ENCODE data around the gene NUDT16L1.
"Not testable (repeated sequence)": the region's sequence is repeated elsewhere in the genome, so short reads cannot be mapped to it uniquely, and the experiment has no call there.

NUDT16L1 gene

DNA sequence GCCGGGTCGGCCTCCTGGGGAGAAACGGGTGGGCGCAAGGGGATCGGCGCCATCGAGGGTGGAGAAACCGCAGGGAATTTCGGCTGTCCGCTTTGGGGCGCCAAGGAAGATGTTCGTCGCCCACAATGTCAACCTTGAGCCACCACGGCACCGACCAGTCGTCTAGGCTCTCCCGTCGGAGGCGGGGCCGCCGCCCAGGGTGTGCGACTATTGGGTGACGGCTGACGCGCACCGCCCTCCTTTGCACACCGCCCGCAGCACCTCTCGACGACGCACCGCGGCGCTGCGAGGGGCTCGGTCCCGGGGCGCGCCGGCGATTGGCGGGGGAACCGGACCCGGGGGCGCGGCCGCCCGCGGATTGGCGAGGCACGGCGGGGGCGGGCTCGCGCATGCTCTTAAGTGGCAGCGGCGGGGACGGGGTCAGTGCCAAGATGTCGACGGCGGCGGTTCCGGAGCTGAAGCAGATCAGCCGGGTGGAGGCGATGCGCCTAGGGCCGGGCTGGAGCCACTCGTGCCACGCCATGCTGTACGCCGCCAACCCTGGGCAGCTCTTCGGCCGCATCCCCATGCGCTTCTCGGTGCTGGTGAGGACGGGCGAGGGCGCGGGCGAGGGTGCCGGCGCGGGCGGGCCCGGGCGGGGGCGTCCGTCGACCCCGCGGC lies at the start of gene NUDT16L1:
Gene NUDT16L1 (plus strand): TSS at position 267 of the 660 bp plus-strand sequence. CDS start 165 bp downstream, at position 432.
- peak; percentile 97 for DNase-seq (ENCODE audit: low spot score)

DNA sequence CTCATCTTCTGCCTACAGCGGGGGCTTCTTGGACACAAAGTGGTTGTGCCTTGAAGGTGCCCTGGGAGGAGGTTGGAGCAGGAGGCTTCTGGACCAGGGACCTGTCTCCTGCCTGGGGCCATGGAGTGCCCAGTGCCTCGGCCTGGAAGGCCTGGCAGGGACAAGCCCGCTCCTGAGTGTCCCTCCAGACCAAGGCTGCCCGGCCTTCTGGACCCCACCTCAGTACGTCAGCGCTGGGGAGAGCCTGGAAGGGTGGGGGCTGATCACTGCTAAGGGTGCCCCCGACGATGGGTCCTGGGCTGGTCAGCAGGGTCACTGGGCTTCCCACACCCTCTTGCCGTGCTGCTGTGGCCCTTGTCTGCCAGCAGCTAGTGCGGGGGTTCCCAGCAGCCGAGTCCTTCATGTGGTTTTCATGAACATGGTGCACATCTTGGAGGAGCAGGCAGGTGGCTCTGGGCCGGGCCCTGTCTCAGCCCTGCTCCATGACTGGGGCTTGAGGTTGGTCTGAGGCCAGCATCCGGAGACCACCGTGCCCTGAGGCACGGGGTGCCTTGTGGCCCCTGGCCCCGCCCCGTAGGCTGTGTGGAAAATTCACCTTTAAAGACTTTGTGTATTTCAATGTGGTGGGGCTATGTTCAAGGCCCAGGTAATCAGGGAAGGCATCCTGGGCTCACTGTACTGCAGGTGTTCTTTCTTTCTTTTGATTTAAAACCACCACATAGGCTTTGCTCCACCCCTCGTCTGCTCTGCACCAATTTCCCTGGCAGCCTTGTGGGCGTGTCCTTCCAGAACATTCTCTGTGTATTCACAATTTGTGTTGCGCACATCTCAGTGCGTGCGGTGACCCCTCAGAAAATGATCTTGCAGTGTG lies 46.4 kb upstream of the NUDT16L1 start:
- DNase-seq (ENCODE audit: low spot score) = no peak

DNA sequence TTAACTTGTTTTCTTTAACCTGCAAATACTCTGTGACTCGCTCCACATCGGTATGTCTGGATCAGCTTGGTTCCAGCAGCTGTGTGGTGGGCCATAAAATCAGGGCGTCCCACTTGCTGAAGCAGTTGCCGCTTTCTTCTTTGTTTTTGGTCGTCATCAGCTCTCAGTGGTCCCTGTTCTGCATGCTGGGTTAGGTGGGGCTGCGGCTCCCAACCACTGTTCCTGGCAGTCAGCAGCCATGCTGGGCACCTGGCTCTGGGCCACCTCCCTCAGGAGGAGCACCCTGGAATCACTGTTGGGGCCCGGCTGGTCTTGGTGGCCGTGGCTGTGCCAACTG lies 45.8 kb upstream of the NUDT16L1 start:
- DNase-seq (ENCODE audit: low spot score) = no peak

DNA sequence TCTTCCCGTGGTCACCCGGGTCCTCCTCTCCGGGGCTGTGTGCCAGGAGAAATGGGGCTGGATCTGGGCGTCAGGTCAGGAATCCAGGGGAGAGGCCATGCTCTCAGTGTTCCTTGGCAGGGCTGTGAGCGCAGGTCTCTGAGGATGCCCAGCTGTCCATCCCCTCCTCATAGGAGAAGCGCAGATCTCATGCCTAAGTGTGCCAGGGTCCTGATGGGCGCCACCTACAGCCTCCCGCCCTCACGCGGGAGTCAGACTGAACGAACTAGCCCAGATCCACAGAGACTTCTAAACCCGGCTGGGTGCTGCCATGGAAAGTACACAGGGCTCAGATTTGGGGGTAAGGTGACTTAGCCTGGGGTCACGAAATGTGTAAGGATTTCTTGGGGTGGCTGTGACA lies 44.4 kb upstream of the NUDT16L1 start:
- no peak for DNase-seq (ENCODE audit: low spot score)

DNA sequence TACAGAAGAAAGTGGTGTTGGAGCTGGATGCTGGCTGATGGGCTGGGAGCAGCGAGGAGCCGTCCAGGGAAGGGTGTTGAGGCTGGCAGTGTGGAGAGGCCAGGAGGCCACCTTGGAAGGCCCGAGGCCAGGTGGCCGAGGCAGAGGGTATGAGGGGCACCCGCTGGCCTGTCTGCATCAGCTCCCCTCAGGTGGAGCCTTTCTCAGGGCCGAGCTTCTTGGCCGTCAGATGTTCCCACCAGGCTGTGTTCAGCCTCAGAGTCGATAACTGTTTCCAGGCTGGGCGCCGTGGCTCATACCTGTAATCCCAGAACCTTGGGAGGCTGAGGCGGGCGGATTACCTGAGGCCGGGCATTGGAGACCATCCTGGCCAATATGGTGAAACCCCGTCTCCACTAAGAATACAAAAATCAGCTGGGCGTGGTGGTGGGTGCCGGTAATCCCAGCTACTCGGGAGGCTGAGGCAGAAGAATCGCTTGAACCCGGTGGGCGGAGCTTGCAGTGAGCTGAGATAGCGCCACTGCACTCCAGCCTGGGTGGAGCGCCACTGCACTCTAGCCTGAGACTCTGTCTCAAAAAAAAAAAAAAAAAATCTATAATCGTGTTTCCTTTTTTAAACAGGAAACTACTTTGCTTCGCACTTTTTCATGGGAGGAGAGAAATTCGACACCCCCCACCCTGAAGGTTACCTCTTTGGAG lies 43.5 kb upstream of the NUDT16L1 start:
- DNase-seq (ENCODE audit: low spot score) = no peak

DNA sequence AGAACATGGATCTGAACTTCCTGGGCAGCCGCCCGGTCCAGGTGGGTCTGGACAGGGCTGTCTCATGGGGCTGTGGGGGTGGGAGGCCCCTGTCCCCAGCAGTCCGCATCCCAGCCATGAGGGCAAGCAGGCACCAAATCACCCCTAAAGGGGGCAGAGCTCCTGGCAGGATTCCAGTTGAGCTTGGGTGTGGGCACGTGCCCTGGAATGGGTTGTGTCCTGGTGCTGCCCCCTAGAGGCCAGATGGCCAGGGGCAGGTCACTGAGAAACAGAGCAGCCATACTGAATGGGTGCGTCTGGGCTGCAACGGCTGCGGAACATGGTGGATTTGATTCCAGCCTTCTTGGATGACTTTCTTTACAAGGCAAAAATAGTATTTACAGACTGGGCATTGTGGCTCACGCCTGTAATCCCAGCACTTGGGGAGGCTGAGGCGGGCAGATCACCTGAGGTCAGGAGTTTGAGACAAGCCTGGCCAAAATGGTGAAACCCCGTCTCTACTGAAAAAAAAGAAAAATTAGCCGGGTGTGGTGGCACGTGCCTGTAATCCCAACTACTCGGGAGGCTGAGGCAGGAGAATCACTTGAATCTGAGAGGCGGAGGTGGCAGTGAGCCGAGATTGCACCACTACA lies 42.8 kb upstream of the NUDT16L1 start:
- DNase-seq (ENCODE audit: low spot score) = not testable (repeated sequence)

DNA sequence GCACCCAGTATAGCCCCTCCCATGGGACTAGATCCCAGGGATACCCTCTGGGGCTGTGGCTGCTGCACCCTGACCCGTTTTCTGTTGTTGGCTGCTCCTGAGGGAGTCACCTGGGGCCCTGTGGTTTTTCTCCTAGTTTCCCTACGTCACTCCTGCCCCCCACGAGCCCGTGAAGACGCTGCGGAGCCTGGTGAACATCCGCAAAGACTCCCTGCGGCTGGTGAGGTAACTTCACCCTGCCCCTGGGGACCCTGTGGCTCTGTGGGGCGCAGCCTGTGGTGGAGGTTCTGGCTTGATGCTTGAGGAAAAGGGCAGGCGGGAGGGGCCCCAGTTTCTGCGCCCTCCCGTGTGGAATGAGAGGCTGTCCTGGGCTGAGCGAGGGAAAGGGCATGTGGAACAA lies 41.5 kb upstream of the NUDT16L1 start:
- no peak for DNase-seq (ENCODE audit: low spot score)

DNA sequence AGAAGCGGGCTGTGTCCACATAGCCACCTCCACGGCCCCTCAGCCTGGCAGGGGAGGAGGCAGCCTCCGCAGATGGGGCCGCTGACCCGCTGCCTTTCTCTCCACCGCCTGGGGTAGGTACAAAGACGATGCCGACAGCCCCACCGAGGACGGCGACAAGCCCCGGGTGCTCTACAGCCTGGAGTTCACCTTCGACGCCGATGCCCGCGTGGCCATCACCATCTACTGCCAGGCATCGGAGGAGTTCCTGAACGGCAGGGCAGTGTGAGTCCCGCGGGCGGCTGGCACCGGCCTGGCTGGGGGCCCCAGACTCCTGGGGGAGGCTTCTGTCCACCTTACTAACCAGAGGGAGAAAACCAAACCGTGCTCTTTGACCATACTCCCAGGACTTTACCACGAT lies 40.8 kb upstream of the NUDT16L1 start:
- no peak for DNase-seq (ENCODE audit: low spot score)

DNA sequence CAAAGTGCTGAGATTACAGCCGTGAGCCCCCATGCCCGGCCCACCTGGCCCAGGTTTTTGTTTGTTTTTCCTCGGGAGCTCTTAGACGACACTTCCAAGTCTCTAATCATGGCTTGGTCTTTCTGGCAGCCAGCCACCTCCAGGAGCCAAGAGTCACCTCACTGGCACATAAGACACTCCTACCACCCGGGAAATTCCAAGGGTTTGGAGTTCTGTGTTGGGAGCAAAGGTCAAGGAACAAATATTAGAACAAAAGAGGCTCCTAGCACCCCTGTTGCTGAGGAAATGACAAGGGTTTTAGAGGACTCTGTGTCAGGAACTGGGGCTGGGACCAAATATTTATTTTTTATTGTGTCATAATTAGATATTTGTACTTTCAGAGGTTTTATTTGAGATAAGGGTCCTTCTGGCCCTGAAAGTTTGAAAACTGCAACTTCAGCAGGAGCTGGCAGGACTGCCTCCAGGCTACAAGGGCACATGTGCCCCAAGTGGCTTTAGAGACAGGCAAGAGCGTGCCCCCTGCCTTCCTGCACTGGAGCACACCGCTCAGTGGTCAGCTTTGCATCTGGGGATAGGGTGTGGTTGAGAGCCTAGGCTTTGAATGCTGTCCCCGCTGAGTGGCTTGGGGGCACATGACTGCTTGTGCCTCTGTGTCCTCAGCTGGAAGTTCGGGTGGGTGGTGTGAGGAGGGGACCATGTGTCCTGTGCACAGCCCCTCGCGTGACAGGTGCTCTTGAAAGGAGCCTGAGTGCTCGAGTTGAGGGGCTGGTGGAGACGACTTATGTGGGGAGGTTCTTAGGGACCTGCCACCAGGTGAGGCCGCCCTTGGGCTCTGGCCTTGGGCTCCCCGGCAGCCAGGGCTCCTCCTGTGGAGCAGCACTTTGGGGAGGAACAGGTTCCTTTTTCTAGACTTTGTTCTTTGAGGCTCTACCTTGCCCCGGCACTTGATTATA lies 39.1 kb upstream of the NUDT16L1 start:
- DNase-seq (ENCODE audit: low spot score) = no peak

DNA sequence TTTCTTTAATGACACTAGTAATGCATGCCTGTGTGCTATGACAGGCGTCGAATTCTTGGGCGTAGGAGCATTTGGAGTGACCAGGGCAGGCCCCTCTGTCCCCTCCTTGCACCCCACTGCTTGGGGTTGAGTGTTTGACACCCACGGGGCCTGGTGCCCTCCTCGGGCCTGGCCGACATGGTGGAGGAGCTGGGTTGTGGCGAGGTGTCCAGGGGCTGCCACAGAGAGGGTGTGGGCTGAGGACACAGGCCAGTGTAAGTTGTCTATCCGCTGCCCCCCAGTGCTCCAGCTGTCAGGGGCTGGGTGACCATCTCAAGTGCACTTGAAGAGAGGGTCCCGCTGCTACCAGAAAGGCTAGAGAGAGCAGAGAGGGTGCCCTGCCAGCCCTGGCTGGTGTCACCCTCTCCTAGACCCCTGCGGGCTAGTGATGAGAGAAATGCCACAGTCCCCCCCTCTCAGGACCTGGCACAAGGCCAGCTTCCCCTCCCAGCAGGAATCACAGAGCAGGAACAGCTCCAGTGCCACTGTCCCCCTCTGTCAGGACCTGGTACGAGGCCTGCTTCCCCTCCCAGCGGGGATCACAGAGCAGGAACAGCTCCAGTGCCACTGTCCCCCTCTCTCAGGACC lies 38.3 kb upstream of the NUDT16L1 start:
- DNase-seq (ENCODE audit: low spot score) = no peak

DNA sequence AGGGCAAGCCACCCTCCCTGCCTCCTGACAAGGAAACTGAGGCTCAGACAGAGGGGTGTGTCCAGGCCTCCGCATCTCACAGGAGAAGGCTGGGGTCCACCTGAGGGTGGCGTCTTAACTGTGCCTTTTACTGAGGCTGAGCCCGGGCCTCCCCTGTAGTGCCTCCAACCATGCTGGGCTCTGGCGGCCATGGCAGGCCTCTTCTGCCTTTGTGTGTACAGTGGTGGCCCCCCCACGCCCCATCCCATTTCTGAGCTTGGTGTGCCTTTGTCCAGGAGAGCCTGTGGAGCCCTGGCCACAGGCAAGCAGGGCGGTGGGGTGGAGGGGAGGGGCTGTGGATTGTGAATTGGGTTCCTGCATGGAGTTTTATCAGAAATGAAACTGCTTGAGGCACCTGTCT lies 37.6 kb upstream of the NUDT16L1 start:
- DNase-seq (ENCODE audit: low spot score) = no peak

DNA sequence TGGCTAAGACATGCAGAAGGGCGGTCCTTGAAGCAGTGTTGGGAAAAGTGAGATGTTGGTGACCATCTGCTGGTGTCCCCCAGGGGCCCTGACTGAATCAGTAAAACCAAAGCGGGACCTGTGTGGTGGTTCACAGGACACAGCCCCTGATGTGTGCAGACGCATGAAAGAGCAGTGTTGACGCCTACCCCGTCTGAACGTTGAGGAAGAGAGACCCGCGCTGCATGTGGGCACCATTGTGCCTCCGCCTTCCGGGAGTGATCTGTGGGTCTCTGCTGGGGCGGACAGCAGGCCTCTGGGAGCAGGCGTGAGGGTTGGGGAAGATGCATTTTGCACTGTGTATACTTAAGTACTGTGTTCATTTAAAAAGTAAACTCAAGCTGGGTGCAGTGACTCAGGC lies 37.1 kb upstream of the NUDT16L1 start:
- no peak for DNase-seq (ENCODE audit: low spot score)

DNA sequence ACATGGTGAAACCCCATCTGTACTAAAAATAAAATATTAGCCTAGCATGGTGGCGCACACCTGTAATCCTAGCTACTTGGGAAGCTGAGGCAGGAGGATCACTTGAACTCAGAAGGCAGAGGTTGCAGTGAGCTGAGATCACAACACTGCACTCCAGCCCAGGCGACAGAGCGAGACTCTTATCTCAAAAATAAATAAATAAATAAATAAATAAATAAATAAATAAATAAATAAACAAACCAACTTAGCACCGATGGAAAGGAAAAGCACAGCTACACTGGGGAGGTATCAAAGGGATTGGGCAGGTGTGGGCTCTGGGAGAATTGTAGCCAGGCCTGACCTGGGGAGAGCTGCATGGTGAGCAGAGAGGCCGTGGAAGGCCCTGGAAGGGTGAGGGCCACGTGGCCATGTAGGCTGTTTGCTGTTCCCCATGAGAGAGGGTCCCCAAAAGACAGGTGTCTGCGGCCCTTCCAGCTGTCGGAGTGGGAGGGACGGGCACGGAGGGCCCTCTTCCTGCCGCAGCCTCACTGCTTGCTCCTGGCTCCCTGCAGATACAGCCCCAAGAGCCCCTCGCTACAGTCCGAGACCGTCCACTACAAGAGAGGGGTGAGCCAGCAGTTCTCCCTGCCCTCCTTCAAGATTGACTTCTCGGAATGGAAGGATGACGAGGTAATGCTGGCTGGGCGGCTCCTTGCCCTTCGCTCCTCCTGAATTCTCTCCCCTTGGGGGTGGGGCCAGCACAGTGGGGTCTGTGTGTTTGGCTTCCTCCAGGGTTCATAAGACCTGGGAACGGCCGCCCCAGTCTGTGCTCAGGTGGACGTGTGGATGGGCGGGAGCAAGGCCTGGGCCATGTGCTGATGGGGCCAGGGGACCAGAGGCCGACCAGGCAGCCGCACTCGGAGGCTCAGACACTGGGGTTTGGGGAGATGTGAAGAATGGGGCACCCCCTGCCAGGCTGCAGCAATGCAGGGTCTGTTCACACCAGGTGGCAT lies 36.4 kb upstream of the NUDT16L1 start:
- no peak for DNase-seq (ENCODE audit: low spot score)

DNA sequence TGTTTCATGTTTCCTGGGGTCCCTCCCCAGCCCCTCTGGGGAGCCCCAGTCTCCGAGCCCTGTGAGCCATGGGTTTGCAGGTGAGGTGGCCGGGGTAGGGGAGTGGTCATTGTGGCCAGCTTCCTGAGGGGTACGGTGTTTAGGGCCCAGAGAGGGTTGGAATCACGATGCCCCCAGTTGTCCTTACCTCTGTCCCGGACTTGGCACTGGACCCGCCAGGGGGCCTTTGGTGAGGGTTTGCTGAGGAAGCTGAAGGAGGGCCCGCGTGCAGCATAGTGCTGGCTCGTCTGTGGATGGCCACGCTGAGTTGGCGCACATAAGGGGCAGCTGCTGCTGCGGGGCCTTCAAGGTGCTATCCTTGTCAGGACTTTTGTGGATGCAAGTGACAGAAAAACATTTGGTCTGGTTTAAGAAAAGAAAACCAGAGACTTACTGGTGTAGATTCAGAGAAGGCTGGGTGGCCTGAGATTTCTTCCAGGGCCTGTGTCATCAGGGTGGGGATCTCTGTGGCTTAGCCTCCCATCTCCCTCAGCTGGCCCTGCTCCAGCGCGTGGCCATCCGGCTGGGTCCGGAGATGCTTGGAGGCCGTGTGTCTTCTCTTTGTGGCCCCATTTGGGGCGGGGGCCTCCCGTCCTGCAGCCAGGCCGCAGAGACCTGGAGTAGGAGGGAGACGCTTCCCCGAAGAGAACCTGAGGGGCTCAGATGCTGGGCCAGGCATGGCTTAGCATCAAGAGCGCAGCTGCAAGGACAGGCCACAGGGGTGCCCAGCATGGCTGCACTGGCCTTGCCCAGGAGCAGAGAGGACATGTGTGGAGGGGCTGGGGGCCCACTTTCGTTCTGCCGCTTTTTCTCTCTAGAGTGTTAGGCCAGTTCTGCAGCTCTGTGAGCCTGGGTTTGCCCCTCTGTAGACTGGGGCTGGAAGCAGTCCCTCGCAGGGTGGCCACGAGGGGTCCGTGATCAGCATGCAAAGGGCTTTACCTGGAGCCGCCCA lies 33.7 kb upstream of the NUDT16L1 start:
- no peak for DNase-seq (ENCODE audit: low spot score)

DNA sequence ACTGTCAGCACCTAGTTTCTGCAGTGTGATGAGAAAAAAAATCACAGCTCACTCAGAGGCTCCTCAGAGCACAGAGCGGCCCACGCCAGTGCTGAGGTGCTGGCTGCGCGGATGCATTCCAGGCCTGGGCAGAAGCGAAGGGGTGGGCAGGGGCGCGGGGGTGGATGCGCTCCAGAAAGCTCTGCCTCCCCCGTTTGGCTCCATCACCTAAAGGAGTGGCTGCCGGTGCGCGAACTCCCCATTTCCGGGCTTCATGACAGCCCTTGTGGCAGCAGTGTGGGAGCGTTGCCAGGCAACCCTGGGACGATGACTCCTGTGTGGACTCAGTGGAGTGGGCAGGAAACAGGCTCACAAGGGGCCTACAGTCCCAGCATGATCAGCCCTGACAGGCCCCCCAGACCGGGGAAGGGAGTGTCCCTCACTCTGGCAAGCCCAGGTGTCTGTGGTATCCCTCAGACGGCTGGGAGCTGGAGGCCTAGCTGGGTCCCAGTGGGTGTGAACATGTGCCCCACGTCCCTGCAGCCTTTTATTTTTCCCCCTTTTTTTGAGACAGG lies 32.8 kb upstream of the NUDT16L1 start:
- peak; percentile 82 for DNase-seq (ENCODE audit: low spot score)

DNA sequence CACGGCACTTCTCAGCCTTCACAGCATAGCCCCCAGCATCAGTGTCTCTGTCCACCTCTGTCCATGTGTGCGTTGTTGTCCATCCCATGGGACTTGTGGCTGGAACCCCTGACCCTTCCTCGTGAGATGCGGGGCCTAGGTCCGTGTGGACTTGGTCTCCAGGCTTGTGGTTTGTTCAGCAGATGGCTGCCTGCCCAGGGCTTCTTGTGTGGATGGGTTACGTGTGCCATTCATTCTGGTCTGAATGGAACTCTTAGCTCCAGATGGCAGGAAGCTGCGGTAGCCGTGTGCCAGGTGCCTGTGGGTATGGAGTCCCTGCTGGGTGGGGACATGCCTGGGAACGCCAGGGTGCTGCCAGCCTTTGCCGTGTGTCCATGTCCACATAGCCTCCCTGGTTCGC lies 31.7 kb upstream of the NUDT16L1 start:
- DNase-seq (ENCODE audit: low spot score) = no peak

DNA sequence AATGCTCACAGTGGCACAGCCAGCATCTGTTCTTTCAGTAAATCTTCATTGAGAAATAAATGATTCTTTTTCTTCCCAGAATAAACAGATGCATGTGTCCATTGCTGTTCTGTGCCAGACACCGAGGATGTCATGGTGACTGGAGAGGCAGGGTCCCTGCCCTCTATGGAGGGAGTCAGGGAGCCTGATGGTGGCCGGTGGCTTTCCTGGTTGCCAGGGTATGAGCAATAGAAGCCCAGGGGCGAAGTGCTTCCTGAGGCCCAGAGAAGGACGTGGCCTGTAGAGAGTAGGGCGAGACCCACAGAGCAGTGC lies 29.9 kb upstream of the NUDT16L1 start:
- no peak for DNase-seq (ENCODE audit: low spot score)

DNA sequence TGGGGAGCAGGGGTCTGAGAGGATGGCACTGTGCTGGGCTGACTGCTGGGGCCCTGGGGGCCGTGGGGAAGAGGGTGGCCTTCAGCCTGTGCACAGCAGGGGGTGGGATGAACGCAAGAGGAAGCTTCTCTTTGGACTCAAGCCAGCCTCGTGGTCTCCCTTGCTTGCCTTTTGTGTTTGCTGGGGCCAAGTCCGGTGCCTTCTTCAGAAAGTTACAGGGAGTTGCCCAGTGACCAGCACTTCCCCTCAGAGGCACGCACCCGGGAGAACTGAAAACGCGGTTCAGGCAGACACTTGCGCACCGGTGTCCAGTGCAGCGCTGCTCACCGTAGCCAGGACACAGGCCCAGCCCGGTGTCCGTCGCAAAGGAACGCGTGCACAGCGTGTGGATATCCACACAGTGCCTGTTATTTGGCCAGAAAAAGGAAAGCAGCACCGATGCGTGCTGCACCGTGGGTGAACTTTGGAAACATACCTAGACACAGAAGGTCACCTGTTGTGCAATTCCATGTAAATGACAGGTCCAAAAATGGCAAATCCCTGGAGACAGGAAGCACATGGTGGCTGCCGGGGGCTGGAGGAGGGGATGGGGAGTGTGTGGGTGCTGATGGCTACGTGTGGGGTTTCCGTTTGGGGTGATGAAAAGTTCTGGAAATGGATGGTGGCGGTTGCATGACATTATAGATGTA lies 29.4 kb upstream of the NUDT16L1 start:
- DNase-seq (ENCODE audit: low spot score) = peak; percentile 47

Measured in putamen (tissue), 1 donor.